Fibroblast of villous mesenchyme (primary cell): ENCODE measurements around the gene ZBTB16. TPM values are rescaled to one million over a fixed set of nuclear protein-coding genes. Genes with fewer than 3 reads are reported as not detected.

ENCODE experiments used
- DNase-seq: peaks from one replicate; pipeline ENCODE4 v3.0.0-alpha.2; 2010; ENCODE audit warnings: low read depth
- H3K4me3 ChIP-seq: 2 replicates; pipeline ENCODE4 v1.5.1; 2011; ENCODE audit warnings: low read depth, mild to moderate bottlenecking, low read length
- CTCF ChIP-seq: IDR thresholded peaks from 2 replicates; pipeline ENCODE4 v1.5.1; 2012; ENCODE audit warnings: low read depth, mild to moderate bottlenecking, low read length; ENCODE audit not compliant: insufficient read depth
- total RNA-seq: library from RNA; depleted of rRNA; stranded (reverse); fragments of >200 nt; gene quantifications from 2 replicates; pipeline ENCODE4 v1.2.3, GENCODE V29; 2012

ZBTB16 gene
- total RNA-seq, 1 donor: 0.86 TPM

- TF ChIP-seq CTCF: no peak
- DNase-seq: no peak
- H3K4me3 ChIP-seq: no peak overlapping the region
These were observed 141.0 kb downstream of the ZBTB16 start for GRCh38 chr11:114200351-114201133.

GRCh38 chr11:114201219-114201618 lies 141.7 kb downstream of the ZBTB16 start:
- H3K4me3 ChIP-seq: no peak overlapping the region
- DNase-seq: no peak
- no peak for TF ChIP-seq CTCF

DNA sequence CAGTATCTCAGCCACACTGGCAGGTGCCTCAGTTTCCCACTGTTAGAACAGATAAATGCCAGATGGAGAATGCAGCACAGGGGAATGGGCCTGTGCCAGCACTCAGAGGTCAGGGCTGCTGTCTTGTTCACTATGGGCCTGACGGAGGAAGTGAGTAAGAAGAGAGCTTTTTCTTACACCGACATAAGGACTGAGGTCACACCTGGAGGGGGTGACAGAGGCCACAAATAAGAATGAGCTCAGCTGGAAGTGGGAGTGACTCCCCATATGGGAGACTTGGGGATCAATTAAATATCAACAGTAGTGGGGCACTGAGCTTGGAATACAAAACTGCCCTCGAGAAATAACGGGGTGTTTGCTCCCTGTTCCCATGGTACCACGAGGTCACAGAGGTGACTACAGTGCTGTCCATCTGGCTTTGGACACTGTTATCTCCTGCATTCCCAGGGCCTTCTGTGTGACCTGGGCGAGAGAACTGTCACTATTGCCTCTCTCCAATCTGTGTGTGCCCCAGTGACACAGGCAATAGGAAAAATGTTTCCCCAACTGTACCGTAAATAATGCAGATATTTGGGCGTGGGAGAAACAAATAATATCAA lies 142.6 kb downstream of the ZBTB16 start:
- H3K4me3 ChIP-seq: no peak overlapping the region
- TF ChIP-seq CTCF: no peak
- DNase-seq: no peak

DNA sequence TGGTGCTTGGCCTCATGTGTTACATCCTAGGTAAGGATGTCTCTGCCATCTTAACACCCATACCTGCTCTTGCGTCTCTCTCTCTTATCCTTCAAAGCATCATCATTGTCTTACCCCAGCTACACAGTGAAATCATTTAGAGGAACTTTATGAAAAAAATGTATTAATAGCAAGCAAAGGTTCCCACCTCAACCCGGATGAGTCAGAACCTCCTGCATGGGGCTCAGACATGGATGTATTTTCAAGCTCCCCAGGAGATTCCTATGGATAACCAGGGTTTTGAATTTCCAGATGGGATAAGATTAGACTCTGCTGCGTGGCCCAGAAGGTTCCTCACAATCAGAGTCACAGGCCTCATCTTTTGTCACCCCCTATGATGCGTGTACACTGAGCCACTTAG lies 147.6 kb downstream of the ZBTB16 start:
- no peak overlapping the region for H3K4me3 ChIP-seq
- no peak for TF ChIP-seq CTCF
- no peak for DNase-seq

- H3K4me3 ChIP-seq: no peak overlapping the region
- no peak for DNase-seq
- TF ChIP-seq CTCF: no peak
These were observed 148.9 kb downstream of the ZBTB16 start for GRCh38 chr11:114208377-114208776.

- no peak for DNase-seq
- H3K4me3 ChIP-seq: no peak overlapping the region
- no peak for TF ChIP-seq CTCF
These were observed 149.8 kb downstream of the ZBTB16 start for GRCh38 chr11:114209343-114209742.
